Measurements from ENCODE around the gene GFRA4.

GFRA4 gene

DNA sequence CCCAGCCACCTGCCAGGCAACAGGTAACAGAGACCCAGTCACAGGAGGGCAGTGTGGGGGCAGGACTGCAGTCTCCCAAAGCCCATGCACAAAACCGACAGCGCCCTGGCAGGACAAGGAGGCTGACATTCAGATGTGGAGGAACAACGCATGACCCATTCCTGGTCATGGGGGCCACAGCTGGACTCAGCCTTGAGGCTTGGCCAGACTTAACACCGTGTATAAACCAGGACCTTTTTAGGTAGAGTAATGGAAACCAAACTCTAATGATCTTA, 8.1 kb downstream of the GFRA4 start:
- no peaks in the 10 kb centered on the region for H3K36me3 Mint-ChIP-seq (ENCODE audit: low read depth)

DNA sequence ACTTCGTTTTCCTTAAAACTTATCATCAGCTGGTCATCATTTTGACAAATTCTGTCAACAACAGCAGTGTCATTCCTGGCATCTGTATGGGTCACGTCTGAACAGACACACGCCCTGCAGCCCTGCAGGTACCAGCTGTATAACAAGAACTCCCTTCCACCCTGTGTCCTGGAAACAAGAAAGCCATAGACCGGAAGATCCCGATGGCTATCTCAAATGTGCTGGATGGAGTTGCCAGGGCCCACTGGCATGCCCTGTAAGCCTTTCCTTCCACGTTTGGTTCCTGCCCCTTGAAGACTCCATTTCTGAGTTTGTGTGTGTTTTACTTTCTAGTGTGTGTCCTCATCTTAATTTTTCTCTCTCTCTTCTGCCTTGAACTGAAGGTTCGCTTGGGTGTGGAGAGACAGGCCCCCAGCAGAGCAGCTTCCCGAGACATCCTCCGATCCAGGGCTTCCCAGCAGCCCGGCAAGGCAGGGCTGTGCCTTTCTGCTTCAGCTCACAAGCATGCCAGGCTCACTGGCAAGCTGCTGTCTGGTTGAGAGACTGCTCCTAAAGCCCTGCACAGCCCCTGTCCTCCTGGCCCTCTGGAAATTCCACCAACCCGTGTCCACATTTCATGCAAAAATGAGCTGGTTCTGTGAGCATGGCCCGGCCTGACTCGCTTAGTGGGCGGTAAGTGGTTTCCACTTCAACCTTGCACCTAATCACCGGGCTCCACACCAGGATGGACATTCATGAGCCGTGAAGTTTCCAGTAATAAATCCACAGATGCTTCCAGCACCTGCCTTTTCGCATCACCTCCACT, 8.7 kb downstream of the GFRA4 start:
- Mint-ChIP-seq H3K27ac (no peak overlapping the region), H3K27me3 (ENCODE audit: low read depth) (peaks cover 21% of the 10 kb centered on the region), H3K4me1 (ENCODE audit: low read depth) (peaks cover 22% of the 10 kb centered on the region), H3K9me3 (no peaks in the 10 kb centered on the region), H3K4me3 (no peak overlapping the region), H3K36me3 (ENCODE audit: low read depth) (no peaks in the 10 kb centered on the region)

More for the DNA sequence above, 8.1 kb downstream of the GFRA4 start:
- no peaks in the 10 kb centered on the region for H3K9me3 Mint-ChIP-seq
- peaks cover 24% of the 10 kb centered on the region for H3K27me3 Mint-ChIP-seq (ENCODE audit: low read depth)
- H3K4me1 Mint-ChIP-seq (ENCODE audit: low read depth) = peaks cover 25% of the 10 kb centered on the region
- H3K27ac Mint-ChIP-seq = no peak overlapping the region
- no peak overlapping the region for H3K4me3 Mint-ChIP-seq

DNA sequence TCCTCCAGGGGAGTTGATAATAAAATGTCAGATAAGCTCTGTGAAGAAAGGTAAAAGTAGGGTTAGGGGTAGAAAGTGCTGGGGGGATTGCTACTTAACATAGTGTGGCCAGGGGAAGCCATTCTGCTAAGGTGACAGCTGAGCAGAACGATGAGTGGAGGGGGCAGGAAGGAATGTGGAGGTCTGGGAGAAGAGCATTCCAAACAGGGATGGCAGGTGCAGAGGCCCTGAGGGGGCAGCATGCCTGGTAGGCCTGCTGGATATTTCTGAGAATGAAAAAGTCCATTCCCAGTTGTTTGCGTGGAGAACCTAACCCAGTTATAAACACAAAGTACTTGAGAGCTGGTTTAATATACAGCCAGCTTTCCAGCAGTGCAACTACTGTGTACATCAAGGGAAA, 9.3 kb downstream of the GFRA4 start:
- peaks cover 17% of the 10 kb centered on the region for H3K4me1 Mint-ChIP-seq (ENCODE audit: low read depth)
- peaks cover 15% of the 10 kb centered on the region for H3K27me3 Mint-ChIP-seq (ENCODE audit: low read depth)
- H3K27ac Mint-ChIP-seq = no peak overlapping the region
- H3K4me3 Mint-ChIP-seq = no peak overlapping the region
- H3K36me3 Mint-ChIP-seq (ENCODE audit: low read depth) = no peaks in the 10 kb centered on the region
- H3K9me3 Mint-ChIP-seq = no peaks in the 10 kb centered on the region

DNA sequence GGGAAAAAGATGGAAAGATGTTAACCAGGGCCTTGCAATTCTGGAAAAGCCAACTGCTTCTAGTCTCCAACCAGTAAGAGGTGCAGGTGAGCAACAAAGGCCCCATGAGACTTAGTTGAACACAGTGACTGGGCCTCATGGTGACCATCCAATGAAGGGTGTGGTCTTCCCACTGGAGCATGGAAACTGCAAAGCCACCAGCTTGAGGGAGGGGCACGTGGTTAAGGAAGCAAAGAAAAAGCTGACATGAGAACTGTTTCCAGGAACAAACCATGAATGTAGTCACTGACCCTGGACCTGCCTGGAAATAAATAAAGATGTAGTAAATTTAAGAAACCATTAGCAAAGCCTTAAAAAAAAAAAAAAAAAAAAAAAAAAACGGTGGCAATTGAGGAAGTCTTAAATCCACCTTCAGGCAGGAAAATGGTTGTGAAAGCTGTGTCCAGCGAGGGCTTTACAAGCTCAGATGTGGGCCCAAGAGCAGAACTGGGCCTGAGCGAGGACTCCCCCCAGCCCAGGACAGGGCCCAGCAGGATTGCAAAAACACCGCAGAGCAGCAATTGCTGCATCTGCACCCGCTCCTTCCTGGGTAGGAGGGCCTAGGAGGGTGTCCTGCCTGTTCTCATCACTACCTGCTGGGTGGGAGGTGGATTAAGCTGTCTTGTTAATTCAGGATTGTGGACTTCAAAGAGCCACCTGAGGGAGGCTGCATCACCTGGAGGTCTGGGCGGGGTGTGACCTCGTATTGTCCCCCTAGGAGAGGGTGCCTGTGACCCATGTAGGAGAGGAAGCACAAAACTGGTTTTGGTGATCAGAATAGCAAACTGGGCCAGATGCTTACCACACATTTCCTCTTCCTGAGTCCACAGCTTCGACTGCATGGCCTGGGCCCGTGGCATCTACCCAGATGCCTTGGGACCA, 10.3 kb downstream of the GFRA4 start:
- Mint-ChIP-seq H3K4me1 (ENCODE audit: low read depth) (peaks cover 13% of the 10 kb centered on the region), H3K27ac (no peak overlapping the region), H3K27me3 (ENCODE audit: low read depth) (peaks cover 9% of the 10 kb centered on the region)

DNA sequence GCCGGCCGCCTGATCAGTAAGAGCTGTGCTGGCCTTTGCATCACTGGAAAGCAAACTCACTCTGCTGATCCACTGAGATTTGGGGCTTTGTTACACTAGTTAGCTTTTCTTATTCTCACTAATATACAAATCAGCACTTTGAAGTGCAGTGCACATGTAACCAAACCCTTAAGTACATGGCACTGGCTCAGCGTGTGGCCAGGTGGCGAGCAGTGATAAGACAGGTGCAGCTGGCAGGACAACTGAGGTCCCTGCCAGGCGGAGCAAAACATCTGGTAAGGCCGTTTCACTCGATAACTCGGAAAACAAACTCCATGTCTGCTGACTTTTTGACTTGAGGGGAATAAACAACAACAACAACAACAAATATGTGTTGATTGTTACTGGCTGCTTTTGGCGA, 11.0 kb downstream of the GFRA4 start:
- Mint-ChIP-seq H3K27me3 (ENCODE audit: low read depth) (peaks cover 4% of the 10 kb centered on the region), H3K36me3 (ENCODE audit: low read depth) (peaks cover 2% of the 10 kb centered on the region), H3K4me1 (ENCODE audit: low read depth) (peaks cover 12% of the 10 kb centered on the region), H3K4me3 (no peak overlapping the region), H3K27ac (no peak overlapping the region), H3K9me3 (no peaks in the 10 kb centered on the region)

More for the DNA sequence above, 10.3 kb downstream of the GFRA4 start:
- no peaks in the 10 kb centered on the region for H3K9me3 Mint-ChIP-seq
- no peak overlapping the region for H3K4me3 Mint-ChIP-seq
- peaks cover 2% of the 10 kb centered on the region for H3K36me3 Mint-ChIP-seq (ENCODE audit: low read depth)

DNA sequence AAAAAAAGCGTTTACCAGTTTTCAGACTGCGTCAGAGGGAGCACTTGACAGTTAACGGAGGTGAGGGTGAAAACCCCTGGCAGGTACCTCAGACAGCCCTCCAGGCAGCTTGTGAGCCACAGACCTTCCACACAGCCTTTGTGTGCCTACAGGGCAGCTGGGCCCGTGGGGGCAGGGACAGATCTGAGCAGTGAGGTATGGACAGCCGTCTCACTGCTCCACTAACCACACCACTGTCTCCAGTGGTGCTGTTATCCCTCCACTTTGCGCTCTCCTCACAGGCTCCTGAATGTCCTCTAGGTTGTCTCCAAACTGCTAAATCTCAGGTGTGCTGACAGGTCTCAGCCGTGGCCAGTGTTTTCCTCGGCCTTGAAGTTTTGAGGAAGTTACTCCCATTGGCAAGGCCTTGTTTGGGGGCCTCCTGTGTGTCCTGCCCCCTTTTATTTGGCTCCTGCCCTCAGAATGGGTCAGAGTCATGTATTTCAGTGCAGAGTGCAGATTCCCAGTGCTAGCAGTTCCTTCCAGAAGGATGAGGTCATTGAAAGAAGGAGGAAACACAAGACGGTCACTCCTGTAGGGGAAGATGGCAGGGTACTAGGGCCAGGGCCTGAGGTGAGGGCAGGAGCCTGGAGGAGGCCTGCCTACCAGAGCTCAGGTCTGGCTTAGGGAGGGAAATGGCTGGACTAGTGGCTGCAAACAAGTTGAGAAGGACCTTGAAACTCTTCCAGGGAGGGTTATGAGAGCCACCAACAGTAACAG, 11.8 kb downstream of the GFRA4 start:
- Mint-ChIP-seq H3K4me1 (ENCODE audit: low read depth) (peaks cover 12% of the 10 kb centered on the region), H3K4me3 (no peak overlapping the region), H3K27me3 (ENCODE audit: low read depth) (no peaks in the 10 kb centered on the region), H3K36me3 (ENCODE audit: low read depth) (peaks cover 2% of the 10 kb centered on the region), H3K27ac (no peak overlapping the region), H3K9me3 (no peaks in the 10 kb centered on the region)

DNA sequence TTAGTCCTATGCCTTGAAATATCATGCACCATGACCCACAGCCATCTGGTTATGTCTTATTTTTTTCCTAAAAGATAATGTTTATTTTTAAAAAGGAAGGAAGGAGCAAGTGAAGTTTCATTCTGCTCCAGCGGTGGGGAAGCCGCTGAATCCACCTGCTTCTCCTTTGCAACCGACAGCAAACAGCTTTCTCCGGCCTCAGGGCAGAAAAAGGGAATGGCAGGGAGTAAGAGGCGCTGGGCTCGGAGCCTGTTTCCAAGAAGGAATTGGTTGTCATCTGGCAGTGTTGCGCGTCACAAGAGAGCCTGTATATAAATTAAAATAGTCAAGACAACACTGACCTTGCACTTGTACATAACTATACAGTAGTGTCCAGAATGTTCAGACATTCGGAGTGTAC, 14.2 kb downstream of the GFRA4 start:
- Mint-ChIP-seq H3K36me3 (ENCODE audit: low read depth) (peaks cover 3% of the 10 kb centered on the region), H3K9me3 (no peaks in the 10 kb centered on the region), H3K4me1 (ENCODE audit: low read depth) (peaks cover 12% of the 10 kb centered on the region), H3K4me3 (no peak overlapping the region), H3K27me3 (ENCODE audit: low read depth) (no peaks in the 10 kb centered on the region), H3K27ac (no peak overlapping the region)

DNA sequence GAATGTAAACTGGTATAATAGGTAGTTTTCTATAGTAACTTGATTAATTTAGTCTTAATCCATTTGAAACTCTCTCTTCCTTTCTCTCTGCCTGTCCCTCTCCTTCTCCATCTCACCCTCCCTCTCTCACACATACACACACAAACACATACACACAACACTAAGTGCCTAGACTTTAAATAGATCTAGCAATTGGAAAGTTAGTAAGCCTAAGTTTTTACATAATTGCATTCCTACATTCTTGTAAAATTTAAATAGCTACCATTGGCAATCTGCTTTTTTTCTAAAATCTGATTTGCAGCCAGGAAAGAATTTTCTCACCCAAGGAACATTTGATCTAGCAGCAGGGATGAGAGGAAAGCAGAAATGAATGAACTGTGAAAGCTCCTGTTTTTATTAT, 15.7 kb downstream of the GFRA4 start:
- H3K9me3 Mint-ChIP-seq = no peaks in the 10 kb centered on the region
- no peaks in the 10 kb centered on the region for H3K27me3 Mint-ChIP-seq (ENCODE audit: low read depth)
- H3K4me3 Mint-ChIP-seq = no peak overlapping the region
- peaks cover 4% of the 10 kb centered on the region for H3K36me3 Mint-ChIP-seq (ENCODE audit: low read depth)
- no peak overlapping the region for H3K27ac Mint-ChIP-seq
- H3K4me1 Mint-ChIP-seq (ENCODE audit: low read depth) = peaks cover 3% of the 10 kb centered on the region

DNA sequence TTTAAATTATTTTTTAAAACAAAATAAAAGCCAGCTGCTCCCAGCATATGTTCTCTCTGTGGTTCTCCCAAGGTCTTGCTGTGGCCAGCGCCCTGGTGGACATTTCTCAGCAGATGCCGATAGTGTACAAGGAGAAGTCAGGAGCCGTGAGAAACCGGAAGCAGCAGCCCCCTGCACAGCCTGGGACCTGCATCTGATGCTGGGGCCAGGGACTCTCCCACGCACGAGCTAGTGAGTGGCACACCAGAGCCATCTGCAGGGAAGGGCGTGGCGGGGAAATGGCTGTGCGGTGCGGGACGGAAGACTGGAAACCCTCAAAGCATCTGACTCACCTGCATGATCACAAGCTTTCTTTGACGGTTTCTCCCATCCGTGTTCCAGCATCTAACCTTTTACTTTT, 16.5 kb downstream of the GFRA4 start:
- H3K27me3 Mint-ChIP-seq (ENCODE audit: low read depth) = no peaks in the 10 kb centered on the region
- H3K9me3 Mint-ChIP-seq = no peaks in the 10 kb centered on the region
- no peak overlapping the region for H3K27ac Mint-ChIP-seq
- H3K4me1 Mint-ChIP-seq (ENCODE audit: low read depth) = no peaks in the 10 kb centered on the region
- no peak overlapping the region for H3K4me3 Mint-ChIP-seq
- peaks cover 10% of the 10 kb centered on the region for H3K36me3 Mint-ChIP-seq (ENCODE audit: low read depth)

DNA sequence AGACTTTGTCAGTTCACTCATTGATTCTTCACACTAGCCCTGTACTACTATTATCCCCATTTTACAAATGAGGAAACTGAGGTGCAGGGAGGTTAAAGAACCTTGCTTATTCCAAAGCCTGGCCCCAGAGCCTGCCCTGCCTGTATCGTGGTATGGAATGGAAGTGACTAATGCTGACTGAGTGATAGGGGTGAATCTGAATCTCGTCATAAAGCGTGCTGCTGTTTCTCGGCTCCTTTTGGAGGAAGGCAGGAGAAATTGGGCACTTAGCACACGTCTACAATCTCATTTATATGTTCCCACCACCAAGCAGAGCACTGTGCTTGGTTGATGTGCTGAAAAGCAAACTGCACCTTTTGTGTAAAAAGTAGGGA, 17.1 kb downstream of the GFRA4 start:
- H3K4me3 Mint-ChIP-seq = no peak overlapping the region
- H3K27ac Mint-ChIP-seq = no peak overlapping the region
- no peaks in the 10 kb centered on the region for H3K9me3 Mint-ChIP-seq
- H3K4me1 Mint-ChIP-seq (ENCODE audit: low read depth) = no peaks in the 10 kb centered on the region
- H3K27me3 Mint-ChIP-seq (ENCODE audit: low read depth) = no peaks in the 10 kb centered on the region
- H3K36me3 Mint-ChIP-seq (ENCODE audit: low read depth) = peaks cover 10% of the 10 kb centered on the region

DNA sequence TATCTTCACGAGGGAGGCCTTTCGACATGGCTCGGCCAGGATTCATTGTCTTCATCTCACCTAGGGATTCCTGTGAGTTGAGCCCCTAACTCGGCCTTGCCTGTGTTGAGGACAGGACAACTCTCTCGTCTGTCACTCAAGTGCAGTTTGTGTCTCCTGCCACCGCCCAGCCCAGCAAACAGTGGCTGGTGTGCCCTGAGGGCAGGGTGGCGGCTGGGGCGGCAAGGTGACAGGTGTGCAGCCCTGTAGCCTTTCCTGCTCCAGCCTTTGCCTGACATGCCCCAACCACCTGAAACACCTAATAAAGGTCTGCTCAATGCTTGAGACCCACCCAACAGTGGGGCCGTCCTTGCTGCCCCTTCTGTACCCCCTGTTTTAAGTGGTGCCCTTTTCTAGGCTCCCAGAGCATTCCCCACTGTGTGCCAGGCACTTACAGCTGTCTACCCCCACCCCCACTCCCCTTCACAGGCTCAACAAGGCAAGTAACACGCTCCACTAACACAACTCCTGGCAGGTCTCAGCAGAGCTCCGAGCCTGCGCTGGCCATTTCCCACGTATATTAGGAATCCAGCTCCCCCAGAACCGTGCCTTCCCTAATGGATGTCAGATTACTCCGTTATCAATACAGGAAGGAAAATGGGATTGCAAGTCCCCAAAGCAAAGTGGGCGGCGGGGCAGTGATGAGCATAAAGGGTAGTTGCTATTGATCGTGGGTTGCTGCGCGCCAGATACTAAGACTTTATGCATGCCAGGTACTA, 17.7 kb downstream of the GFRA4 start:
- Mint-ChIP-seq H3K9me3 (peaks cover 4% of the 10 kb centered on the region), H3K4me1 (ENCODE audit: low read depth) (no peaks in the 10 kb centered on the region), H3K36me3 (ENCODE audit: low read depth) (peaks cover 11% of the 10 kb centered on the region)

DNA sequence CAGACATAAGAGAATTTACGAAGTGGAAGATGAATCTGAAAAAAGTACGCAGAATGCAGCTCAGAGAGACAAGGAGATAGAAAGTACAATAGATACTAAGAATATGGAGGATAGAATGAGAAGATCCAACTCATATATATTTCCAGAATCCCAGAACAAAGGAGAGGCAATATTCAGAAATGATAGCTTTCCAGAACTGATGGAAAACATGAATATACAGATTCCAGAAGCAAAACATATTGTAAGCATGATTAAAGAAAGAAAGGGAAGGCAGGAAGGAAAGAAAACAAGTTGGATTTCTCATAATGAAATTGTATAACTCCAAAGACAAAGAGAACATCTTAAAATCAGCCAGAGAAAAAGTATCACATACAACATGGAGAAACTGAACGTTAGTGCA, 22.9 kb downstream of the GFRA4 start:
- H3K4me1 Mint-ChIP-seq (ENCODE audit: low read depth) = no peaks in the 10 kb centered on the region
- H3K4me3 Mint-ChIP-seq = no peak overlapping the region
- peaks cover 12% of the 10 kb centered on the region for H3K36me3 Mint-ChIP-seq (ENCODE audit: low read depth)
- no peak overlapping the region for H3K27ac Mint-ChIP-seq
- H3K9me3 Mint-ChIP-seq = peaks cover 8% of the 10 kb centered on the region
- no peaks in the 10 kb centered on the region for H3K27me3 Mint-ChIP-seq (ENCODE audit: low read depth)

More for the DNA sequence above, 17.7 kb downstream of the GFRA4 start:
- Mint-ChIP-seq H3K27me3 (ENCODE audit: low read depth) (no peaks in the 10 kb centered on the region), H3K4me3 (no peak overlapping the region), H3K27ac (no peak overlapping the region)

DNA sequence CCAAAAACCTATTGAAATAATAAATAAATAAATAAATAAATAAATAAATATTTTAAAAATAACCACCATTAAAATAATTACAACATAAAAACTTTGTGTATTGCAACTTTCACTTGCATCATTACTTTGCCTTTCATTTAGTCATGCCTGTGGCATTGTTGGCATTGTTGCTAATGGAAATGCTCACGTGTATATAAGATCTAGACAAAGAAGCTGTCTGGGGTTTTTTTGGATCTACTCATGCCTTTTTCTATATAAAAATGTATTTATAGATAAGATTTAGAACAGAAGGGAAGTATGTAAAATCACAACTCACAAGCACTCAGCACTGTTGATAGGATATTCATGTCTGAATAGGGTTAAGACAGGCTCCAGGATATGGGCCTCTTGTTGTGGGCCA, 27.9 kb downstream of the GFRA4 start:
- H3K4me3 Mint-ChIP-seq = no peak overlapping the region

DNA sequence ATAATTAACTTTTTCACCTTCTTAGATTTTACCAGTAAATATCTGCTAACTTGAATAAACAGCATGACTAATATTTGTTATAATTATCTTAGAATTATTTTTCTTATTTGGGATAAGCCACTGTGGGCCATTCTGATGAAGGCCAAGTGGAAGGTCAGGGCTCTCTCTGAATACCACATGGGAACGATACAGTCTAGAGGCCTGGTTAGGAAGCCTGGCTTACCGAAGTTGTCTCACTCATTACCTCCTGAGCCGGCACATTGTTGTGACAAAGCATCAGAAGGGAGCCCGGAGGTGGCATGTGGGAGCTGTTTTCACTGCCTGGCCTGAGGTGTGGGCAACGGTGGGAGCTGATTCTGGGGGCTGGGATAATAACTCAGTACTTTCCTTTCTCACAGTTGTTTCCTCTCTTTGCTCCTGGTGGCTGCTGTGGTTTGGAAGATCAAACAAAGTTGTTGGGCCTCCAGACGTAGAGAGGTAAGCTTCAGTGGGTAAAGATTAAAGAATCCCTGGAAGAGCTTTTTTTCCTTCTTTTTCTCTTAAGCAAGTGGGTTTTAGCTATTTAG, 29.2 kb downstream of the GFRA4 start:
- Mint-ChIP-seq H3K9me3 (no peaks in the 10 kb centered on the region), H3K27ac (no peak overlapping the region), H3K4me1 (ENCODE audit: low read depth) (no peaks in the 10 kb centered on the region), H3K27me3 (ENCODE audit: low read depth) (no peaks in the 10 kb centered on the region), H3K4me3 (no peak overlapping the region), H3K36me3 (ENCODE audit: low read depth) (peaks cover 5% of the 10 kb centered on the region)

More for the DNA sequence above, 27.9 kb downstream of the GFRA4 start:
- Mint-ChIP-seq H3K27me3 (ENCODE audit: low read depth) (no peaks in the 10 kb centered on the region), H3K4me1 (ENCODE audit: low read depth) (no peaks in the 10 kb centered on the region), H3K27ac (no peak overlapping the region), H3K9me3 (peaks cover 3% of the 10 kb centered on the region), H3K36me3 (ENCODE audit: low read depth) (peaks cover 5% of the 10 kb centered on the region)
